HG02623 (cell line): Measurements from ENCODE around the gene ICAM3.
"Not testable (repeated sequence)": the region's sequence is repeated elsewhere in the genome, so short reads cannot be mapped to it uniquely, and the experiment has no call there.

Source experiments
- ATAC-seq: cut with Tn5 transposase; IDR thresholded peaks from one replicate; pipeline ENCODE4 v1.9.1; 2021; ENCODE audit warnings: moderate library complexity; ENCODE audit not compliant: unreplicated experiment

The ICAM3 gene, protein sequence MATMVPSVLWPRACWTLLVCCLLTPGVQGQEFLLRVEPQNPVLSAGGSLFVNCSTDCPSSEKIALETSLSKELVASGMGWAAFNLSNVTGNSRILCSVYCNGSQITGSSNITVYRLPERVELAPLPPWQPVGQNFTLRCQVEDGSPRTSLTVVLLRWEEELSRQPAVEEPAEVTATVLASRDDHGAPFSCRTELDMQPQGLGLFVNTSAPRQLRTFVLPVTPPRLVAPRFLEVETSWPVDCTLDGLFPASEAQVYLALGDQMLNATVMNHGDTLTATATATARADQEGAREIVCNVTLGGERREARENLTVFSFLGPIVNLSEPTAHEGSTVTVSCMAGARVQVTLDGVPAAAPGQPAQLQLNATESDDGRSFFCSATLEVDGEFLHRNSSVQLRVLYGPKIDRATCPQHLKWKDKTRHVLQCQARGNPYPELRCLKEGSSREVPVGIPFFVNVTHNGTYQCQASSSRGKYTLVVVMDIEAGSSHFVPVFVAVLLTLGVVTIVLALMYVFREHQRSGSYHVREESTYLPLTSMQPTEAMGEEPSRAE

GRCh38 chr19:10339380-10339960, at the start of gene ICAM3:
Gene ICAM3 (minus strand): TSS chr19:10339624. CDS start chr19:10339614, 10 bp downstream.
- peak; percentile 52 for ATAC-seq

GRCh38 chr19:10388957-10389356, 49.5 kb upstream of the ICAM3 start:
- no peak for ATAC-seq

DNA sequence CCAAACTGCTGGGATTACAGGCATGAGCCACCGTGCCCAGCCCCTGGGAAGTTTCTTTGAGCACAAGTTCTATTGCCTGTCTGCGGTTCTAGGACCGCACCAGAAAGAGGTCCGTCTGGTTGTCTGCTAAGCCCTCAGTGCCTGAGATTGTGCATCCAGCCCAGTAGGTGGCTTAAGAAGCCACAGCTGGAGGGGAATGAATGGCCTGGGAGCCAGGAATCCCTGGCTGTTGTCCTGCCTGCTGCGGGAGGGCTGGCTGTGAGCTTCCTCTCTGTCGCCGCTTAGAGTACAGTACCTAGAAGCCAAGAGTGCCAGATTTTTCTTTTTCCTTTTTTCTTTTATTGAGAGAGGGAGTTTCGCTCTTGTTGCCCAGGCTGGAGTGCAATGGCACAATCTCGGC, 45.2 kb upstream of the ICAM3 start:
- ATAC-seq = no peak

GRCh38 chr19:10383223-10383499, 43.7 kb upstream of the ICAM3 start:
- ATAC-seq = not testable (repeated sequence)

GRCh38 chr19:10380313-10381102, 41.1 kb upstream of the ICAM3 start, which contains the start of gene TYK2:
Gene TYK2 (minus strand): TSS chr19:10380572. CDS start chr19:10378406, 2,166 bp downstream.
- ATAC-seq = peak; percentile 93

- ATAC-seq = no peak
These were observed 40.5 kb upstream of the ICAM3 start for GRCh38 chr19:10379880-10380312.

GRCh38 chr19:10378124-10378523, 38.7 kb upstream of the ICAM3 start:
- ATAC-seq = no peak

GRCh38 chr19:10377140-10377640, 37.8 kb upstream of the ICAM3 start:
- ATAC-seq = not testable (repeated sequence)

GRCh38 chr19:10374931-10375330, 35.5 kb upstream of the ICAM3 start:
- ATAC-seq = no peak

GRCh38 chr19:10372690-10373089, 33.3 kb upstream of the ICAM3 start:
- no peak for ATAC-seq

- no peak for ATAC-seq
These were observed 28.8 kb upstream of the ICAM3 start for GRCh38 chr19:10368101-10368803.

DNA sequence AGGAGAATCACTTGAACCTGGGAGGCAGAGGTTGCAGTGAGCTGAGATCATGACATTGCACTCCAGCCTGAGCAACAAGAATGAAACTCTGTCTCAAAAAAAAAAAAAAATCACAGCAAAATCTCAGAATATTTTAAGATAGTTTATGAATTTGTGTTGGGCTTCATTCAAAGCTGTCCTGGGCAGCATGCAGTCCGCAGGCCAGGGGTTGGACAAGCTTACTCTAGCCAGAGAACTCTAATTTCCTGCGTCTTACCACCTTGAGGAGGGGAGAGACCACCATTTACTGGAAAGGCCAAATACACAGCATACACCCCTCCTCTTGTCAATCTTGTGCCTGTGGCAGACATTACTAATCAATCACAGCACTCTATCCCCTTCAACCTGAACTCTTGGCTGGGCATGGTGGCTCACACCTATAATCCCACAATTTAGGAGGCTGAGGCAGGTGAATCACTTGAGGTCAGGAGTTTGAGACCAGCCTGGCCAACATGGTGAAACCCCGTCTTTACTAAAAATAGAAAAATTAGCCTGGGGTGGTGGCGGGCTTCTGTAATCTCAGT, 27.6 kb upstream of the ICAM3 start:
- ATAC-seq = not testable (repeated sequence)

GRCh38 chr19:10365518-10365917, 26.1 kb upstream of the ICAM3 start:
- ATAC-seq = no peak

GRCh38 chr19:10364644-10365043, 25.2 kb upstream of the ICAM3 start:
- ATAC-seq = no peak

- no peak for ATAC-seq
These were observed 24.4 kb upstream of the ICAM3 start for GRCh38 chr19:10363789-10364281.

GRCh38 chr19:10362259-10362658, 22.8 kb upstream of the ICAM3 start:
- no peak for ATAC-seq

GRCh38 chr19:10361569-10362011, 22.2 kb upstream of the ICAM3 start:
- ATAC-seq = no peak

DNA sequence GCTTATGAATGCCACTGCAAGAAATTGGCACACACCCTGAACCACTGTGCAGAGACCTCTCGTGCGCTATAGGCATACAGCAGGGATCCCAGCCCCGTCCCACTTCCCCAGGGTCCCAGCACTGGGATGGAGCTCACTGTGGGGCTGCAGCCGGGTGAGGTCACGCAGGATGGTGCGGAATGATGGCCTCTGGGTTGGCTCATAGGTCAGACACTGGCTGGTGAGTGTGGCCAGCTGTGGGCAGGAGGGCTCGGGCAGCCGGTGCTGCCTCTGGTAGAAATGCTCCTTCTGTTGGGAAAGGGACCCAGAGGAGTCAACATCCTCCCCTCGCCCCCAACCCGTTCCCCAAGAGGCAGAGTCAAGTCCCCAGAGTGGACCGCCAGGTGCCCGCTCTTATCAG, 17.0 kb upstream of the ICAM3 start:
- no peak for ATAC-seq

DNA sequence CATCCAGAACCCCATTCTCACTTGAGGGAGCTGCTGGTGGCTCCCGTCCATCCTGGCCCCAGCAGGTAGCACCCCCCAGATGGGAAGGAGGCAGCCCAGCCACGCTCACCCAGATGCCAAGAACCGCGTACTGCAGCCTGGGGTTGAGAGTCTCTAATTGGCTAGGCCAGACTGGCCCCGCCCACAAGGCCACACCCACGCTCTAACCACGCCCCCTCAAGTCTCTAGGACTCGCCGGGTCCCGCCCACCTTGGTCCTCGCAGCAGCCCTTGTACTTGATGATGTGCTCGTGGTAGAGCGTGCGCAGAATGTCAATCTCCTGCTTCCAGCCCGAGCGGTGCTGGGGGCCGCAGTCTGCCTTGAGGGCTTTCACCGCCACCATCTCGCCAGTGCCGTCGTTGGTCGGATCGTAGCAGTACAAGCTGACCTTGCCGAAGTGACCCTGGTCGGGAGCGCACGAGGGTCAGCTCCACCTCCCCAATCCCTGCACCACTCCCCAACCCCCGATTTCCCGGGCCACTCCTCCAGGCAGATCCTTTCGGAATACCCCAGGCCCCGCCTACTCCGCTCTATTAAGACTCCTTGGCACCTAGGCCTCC, 14.5 kb upstream of the ICAM3 start:
- ATAC-seq = no peak
